AG09319 (cell line): Measurements from ENCODE around the gene AATF.

Experiments
- DNase-seq: peaks from one replicate; pipeline ENCODE4 v3.0.0-alpha.2; 2010; ENCODE audit warnings: low read depth; ENCODE audit errors: extremely low read depth
- TF ChIP-seq, protein P1 (sequence below): IDR thresholded peaks from 2 replicates; pipeline ENCODE4 v1.5.1; 2011; ENCODE audit warnings: low read depth, mild to moderate bottlenecking, inconsistent platforms, low read length, moderate library complexity

AATF gene

DNA sequence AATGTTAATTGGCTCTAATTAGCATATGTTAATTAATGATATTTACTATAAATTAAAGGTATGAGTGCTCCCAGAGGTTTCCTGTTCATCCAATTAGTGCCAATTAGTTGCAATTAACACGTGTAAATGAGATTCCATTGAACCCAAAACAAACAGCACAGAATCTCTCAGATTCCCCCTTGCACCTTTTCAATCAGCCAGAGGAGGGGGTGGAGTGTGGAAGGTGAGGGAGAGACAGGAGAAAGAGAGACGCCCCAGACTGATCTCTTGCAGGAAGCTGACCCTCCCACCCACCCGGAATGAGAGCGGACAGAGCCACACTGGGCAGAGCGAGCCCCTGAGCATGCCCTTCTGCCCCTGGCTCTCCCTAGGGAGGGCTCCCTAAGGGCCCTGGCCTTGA lies 35.6 kb upstream of the AATF start:
- TF ChIP-seq, protein P1, sequence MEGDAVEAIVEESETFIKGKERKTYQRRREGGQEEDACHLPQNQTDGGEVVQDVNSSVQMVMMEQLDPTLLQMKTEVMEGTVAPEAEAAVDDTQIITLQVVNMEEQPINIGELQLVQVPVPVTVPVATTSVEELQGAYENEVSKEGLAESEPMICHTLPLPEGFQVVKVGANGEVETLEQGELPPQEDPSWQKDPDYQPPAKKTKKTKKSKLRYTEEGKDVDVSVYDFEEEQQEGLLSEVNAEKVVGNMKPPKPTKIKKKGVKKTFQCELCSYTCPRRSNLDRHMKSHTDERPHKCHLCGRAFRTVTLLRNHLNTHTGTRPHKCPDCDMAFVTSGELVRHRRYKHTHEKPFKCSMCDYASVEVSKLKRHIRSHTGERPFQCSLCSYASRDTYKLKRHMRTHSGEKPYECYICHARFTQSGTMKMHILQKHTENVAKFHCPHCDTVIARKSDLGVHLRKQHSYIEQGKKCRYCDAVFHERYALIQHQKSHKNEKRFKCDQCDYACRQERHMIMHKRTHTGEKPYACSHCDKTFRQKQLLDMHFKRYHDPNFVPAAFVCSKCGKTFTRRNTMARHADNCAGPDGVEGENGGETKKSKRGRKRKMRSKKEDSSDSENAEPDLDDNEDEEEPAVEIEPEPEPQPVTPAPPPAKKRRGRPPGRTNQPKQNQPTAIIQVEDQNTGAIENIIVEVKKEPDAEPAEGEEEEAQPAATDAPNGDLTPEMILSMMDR = no peak
- no peak for DNase-seq

GRCh38 chr17:36918211-36918691 lies 30.5 kb upstream of the AATF start:
- DNase-seq = no peak
- TF ChIP-seq, protein P1 = no peak

DNA sequence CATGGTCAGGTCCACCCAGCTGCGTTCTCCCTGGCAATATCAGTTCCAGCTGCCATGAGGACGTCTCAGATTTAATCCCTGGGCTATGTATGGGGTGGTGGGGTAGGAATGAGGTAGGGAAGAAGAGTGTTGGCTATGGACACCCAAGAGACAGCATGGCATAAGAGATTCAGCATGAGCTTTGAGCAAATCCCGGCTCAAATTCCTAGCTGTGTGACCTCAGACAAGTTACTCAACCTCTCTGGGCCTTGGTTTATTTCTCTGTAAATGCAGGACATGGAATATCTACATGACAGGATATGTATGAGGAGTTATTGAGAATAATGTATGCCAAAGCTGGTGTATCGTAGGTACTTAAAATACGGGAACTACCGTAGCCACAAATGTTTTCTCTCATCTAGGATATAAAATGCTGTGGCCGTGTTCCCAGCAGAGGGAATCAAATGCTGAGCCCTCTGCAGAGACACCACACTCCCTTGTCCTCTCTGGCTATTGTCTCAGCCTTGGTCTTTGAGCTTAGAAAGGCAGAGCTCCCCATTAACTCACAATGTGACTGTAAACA lies 29.3 kb upstream of the AATF start:
- DNase-seq = no peak
- TF ChIP-seq, protein P1 = no peak

- no peak for DNase-seq
- TF ChIP-seq, protein P1 = no peak
These were observed 28.4 kb upstream of the AATF start for GRCh38 chr17:36920032-36921005.

DNA sequence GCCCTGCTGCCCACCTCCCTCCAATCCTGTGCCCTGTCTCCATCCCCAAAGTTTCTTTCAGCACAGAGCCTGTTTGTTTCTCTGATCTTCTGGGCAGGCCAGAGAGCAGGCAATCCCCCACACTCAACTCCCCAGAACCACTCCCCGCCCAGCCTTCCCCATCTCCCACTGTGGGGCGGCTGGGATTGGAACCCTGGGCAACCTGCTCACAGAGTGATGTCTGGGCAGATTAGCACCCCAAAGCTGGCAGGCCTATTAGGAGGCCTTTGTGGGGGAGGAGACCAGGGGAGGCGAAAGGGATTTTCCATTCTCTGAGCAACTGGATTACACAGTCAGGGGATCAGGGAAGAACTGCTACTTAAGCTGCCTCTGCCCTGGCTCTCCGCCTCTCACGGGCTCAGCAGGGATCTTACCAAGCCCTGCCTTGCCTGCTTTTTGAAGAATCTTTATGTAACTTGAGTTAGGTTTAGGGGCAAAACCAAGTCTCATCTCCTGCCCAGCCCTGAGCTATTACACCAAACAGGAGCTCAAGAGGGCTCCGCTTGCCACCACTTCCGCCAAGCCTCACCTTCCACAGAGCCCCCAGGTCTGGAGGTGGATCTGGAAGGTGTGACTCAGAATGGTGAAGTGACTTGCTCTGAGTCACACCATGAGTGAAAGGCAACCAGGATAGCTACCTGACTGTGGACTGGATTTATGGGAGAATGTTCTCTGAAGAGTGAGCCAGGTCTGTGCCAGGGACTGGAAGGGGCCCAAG lies 27.5 kb upstream of the AATF start:
- TF ChIP-seq, protein P1 = no peak
- DNase-seq = no peak

- DNase-seq = no peak
- TF ChIP-seq, protein P1 = no peak
These were observed 26.6 kb upstream of the AATF start for GRCh38 chr17:36922175-36922574.
